HG03159 (cell line): Measurements from ENCODE around the gene ITGAD.
"Not testable (repeated sequence)": the region's sequence is repeated elsewhere in the genome, so short reads cannot be mapped to it uniquely, and the experiment has no call there.

Experiments
- ATAC-seq: cut with Tn5 transposase; IDR thresholded peaks from one replicate; pipeline ENCODE4 v1.9.1; 2021; ENCODE audit warnings: mild to moderate bottlenecking, moderate library complexity; ENCODE audit not compliant: unreplicated experiment

ITGAD gene

DNA sequence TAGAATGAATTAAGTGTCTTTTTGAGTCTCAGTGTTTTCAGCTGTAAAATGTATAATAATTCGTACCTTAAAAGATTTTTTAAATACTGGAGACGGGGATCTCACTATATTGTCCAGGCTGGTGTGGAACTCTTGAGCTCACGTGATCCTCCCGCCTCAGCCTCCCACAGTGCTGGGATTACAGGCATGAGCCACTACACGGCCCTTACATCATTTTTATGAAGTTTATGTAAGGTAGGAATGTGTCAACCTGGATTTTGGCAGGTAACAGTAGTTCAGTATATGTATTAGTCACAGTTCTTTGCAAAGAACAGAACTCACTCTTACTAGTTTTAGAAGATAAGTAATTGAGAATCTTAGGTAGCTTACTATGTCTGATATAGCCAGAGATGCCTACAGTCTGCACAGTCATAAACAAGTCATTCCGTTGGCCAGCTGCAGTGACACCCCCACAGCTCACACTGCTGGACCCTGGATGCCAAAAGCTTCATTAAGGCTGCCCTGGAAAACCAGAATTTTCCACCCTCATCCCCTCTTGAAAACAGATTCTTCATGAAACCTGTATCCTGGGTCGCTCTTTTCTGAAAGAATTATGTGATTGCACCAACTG lies 35.6 kb downstream of the ITGAD start:
- no peak for ATAC-seq

GRCh38 chr16:31429314-31429713 lies 36.2 kb downstream of the ITGAD start:
- no peak for ATAC-seq

DNA sequence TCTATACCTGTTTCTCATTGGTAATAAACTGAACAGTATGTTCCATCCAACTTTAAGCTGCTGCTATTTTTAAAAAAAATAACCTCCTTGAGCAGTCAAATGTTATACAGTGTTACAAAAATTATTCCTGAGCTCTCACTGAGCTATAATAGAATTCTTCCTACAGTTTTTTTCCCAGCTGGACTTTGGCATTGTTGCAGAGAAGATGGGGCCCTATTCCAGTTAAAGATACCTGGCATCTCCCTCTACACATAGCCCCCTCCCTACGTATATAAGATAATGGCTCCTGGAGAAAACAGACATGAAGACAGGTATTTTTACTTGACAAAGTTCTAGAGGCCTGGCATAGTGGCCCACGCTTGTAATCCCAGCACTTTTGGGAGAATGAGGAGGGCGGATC lies 36.7 kb downstream of the ITGAD start:
- ATAC-seq = no peak

GRCh38 chr16:31430380-31431052 lies 37.4 kb downstream of the ITGAD start:
- no peak for ATAC-seq

DNA sequence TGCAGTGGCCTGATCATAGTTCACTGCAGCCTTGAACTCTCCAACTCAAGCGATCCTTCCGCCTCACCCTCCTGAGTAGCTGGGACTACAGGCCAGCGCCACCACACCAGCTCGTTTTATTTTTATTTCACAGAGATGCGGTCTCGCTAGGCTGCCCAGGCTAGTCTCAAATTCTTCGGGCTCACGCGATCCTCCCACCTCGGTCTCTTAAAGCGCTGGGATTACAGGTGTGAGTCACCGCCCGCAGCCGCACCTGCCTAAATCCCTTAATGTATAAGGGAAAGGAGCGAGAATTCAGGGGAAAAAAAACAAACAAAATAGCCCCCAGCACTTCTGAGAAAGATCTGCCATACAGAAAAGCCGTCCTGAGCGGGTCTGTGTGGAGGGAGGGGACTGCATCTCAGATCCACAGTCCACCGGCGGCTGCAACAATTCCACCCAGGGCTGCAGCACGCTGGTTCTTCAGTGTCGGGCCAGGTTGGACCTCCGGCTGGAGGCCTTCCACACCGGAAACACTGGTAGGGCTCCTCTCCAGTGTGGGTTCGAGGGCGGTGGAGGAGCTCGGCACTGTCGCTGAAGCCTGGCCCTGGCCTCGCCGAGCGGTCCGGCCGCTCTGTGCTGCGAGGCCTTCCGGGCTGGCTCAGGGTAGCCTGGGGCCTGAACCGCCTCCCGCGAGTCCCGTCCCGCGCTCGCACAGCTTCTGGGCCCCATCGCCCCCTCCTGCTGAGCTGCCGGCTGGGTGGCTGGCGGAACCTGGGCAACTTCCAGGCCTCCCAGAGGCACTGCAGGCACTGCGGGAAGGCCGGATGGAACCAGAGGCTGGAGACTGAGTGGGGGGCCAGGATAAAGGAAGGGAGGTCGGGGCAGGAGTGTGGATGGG lies 42.4 kb downstream of the ITGAD start:
- ATAC-seq = no peak

DNA sequence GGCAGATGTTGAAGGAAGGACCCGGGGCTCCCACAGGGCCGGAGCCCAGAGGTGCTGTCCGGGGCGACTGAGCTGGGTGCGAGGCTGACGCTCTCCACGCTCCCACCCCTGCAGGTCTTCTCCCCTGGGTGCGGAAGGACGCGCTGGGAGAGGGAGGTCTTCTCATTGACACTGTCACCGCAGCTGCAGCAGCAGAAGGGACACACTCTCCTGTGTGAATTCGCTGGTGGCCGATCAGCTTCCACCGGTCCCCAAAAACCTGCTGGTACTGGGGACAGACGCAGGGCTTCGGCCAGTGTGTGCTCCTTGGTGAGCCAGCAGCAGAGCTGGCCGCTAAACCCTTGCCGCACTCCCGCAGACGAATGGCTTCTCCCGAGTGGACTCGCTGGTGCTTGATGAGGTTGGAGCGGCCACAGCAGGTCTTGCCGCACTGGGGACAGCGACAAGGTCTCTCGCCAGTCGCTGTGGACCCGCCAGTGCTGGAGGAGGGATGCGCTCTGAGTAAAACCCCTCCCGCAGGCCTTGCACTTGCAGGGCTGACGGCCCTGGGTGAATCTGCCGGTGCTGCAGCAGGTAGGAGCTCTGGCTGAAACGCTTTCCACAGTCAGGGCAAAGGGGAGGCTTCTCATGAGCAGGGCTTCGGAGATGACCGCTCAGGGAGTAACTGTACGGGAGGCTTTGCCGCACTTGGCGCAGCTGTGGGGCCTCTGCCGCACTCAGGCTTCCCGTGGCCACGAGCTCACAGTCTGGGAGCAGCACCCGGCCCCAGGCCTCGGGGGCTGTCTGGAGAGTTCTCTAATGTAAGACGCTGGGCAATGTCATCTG lies 43.3 kb downstream of the ITGAD start:
- ATAC-seq = no peak

GRCh38 chr16:31438414-31438813 lies 45.3 kb downstream of the ITGAD start:
- ATAC-seq = no peak

DNA sequence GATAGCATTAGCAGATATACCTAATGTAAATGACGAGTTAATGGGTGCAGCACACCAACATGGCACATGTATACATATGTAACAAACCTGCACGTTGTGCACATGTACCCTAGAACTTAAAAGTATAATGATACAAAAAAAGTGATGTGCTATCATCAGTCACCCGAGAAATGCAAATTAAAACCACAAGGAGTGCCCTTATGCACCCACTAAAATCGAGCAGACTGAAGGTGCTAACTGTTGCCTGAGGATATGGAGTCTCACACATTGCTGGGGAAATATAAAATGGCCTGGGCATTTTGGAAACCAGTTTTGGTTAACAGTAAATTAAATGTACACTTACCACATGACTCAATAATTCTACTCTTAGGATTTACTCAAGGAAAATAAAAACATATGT lies 45.9 kb downstream of the ITGAD start:
- not testable (repeated sequence) for ATAC-seq

- no peak for ATAC-seq
Observed at GRCh38 chr16:31439519-31439918, 46.4 kb downstream of the ITGAD start.

DNA sequence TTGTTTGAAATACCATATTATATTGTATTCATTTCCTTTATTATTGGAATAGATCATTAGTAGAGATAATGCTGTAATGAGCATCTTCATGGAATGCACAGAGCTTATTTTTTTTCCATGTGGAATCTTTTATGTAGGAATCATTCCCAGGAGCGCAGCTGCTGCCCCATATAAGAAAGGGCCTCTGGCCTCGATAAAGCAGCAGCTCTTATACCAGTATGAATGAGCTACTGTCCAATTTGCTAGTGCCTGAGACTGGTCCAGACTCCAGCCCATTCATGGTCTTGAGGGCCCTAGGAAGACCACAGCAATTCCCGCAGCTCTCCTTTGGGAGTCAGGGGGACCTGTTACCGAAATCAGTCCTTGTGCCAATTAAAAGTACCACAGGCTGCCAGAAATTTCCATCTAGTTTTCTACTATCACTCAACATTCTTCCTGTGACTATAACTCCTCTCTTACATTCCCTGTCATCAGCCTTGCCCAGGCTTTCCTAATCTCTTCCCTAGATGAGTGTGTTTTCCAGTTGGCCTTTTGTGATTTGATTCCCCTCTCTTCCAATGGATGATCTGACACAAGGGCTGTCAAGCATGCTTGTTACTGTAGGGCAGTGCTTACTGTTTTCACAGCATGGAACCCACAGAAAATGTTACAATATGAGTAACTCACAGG lies 47.5 kb downstream of the ITGAD start:
- no peak for ATAC-seq

- no peak for ATAC-seq
Observed at GRCh38 chr16:31441956-31442355, 48.8 kb downstream of the ITGAD start.

GRCh38 chr16:31445931-31446330 lies 52.8 kb downstream of the ITGAD start:
- ATAC-seq = not testable (repeated sequence)

DNA sequence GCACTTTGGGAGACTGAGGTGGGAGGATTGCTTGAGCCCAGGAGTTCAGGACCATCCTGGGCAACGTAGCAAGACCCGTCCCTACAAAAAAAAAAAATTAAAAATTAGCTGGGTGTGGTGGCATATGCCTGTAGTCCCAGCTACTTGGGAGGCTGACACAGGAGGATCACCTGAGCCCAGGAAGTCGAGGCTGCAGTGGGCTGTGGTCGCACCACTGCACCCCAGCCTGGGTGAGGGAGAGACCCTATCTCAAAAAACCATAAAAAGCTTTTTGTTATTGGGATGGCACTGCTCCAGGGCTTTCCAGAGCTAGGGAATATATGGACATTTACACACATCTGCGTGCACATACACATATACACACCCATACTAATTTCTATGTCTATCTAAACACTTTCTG lies 58.1 kb downstream of the ITGAD start:
- no peak for ATAC-seq

GRCh38 chr16:31451681-31452351 lies 58.7 kb downstream of the ITGAD start:
- no peak for ATAC-seq

DNA sequence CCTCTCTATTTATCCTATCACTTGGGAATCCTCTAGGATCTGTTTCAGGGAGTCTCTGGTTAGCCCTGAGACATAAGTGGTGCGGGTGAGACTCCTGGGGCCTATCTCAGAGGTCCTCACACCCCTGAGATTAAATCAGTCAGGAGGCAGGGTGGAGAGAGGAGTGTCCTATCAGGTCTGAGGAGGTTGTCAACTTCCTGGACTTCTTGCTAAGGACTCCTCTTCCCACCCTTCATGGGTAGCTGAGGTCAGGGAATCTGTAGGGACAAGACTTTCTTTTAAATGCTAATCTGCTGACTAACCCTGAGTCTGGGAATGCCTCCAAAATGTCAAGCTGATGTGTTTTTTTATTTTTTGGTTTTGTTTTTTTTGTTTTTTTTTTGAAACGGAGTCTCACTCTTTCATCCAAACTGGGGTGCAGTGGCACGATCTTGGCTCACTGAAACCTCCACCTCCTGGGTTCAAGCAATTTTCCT lies 59.5 kb downstream of the ITGAD start:
- ATAC-seq = no peak

DNA sequence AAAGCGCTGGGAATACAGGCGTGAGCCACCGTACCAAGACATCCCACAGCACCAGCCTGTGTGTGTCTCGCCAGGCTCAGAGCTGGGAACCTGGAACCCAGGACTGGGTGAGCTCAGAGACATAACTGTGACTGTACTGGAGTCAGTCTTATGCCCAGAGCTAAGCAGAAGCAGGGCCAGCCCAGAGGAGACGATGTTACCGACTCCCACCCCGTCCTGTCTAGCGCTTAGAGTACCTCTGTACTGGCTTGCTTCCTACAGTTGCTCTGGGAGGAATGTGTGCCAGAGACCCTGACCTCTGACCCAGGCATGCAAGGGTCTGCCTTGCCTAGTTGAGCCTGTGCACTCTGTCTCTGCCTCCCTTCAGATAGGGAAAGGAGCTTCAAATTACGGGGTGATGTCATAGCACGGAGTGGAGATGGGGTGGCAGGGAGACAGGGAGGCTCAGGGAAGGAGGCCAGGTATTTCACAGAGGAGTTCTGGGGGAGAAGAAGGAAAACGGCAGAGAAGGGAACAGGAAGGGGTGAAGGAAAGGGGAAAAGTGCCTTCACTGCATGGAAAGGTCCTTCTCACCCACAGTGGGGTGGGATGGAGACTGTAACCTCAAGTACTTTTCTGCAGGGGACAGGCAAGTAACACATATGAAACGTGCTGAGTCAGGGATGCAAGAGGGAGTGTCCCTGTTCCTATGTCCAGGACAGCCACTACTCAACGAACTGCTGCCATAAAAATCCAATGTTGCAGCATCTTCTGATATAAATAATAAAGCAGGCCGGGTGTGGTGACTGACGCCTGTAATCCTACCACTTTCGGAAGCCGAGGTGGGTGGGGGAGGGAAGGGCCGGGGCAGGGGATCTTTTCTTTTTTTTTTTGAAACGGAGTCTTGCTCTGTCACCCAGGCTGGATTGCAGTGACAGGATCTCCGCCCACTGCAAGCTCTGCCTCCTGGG lies 60.4 kb downstream of the ITGAD start:
- ATAC-seq = no peak

DNA sequence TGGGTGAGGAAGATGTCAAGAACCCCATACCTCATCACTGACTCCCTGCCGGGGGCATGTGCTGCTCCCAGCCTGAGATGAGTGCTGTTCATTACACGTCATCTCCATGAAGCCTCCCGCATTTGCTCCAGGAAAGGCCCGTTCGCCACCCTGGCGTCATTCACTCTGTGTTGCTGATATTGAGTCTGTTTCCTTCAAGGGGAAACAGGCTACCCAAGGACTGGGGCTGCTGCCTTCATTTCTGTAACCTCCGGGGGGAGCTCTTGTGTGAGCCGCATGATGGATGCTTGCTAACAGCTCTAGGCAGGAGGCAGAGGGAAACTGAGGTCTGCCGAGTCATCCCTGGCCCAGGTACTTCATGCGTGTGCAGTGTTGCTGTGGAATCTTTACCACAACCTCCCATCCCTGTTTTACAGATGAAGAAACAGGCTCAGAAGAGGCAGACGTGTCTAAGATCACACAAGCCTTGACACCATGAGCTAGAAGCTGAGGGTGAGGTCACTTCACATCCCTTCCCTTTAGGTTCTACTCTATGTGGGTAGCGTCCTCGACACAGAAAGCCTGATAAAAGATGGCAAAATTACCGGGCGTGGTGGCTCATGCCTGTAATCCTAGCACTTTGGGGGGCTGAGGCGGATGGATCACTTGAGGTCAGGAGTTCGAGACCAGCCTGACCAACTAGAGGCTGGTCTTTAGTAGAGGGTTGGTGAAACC lies 62.6 kb downstream of the ITGAD start:
- no peak for ATAC-seq

- ATAC-seq = no peak
Observed at GRCh38 chr16:31456988-31457360, 63.8 kb downstream of the ITGAD start.
